Measurements from ENCODE around the gene EZR.

EZR gene

GRCh38 chr6:158735009-158735408 is 84.2 kb downstream of the EZR start:
- H2AFZ ChIP-seq (ENCODE audit: low read depth, low read length), result no peak overlapping the region

GRCh38 chr6:158730541-158730907 is 88.6 kb downstream of the EZR start:
- H3K27me3 ChIP-seq (ENCODE audit: low read depth, low read length), result no peaks in the 10 kb centered on the region
- H3K4me3 ChIP-seq (ENCODE audit: low read length), result no peak overlapping the region
- no peaks in the 10 kb centered on the region for H3K79me2 ChIP-seq (ENCODE audit: low read length)
- H3K9me3 ChIP-seq (ENCODE audit: insufficient read depth, low read length), result no peaks in the 10 kb centered on the region
- no peaks in the 10 kb centered on the region for H3K36me3 ChIP-seq (replicated peaks; ENCODE audit: low read depth, low read length)
- no peak overlapping the region for H3K9ac ChIP-seq (ENCODE audit: low read length)
- H2AFZ ChIP-seq (ENCODE audit: low read depth, low read length), result no peak overlapping the region
- H3K4me2 ChIP-seq (ENCODE audit: low read length), result no peak overlapping the region
- no peaks in the 10 kb centered on the region for H4K20me1 ChIP-seq (ENCODE audit: insufficient read depth, low read length)
- H3K4me1 ChIP-seq (ENCODE audit: low read length), result no peaks in the 10 kb centered on the region
- H3K27ac ChIP-seq (ENCODE audit: low read length), result no peak overlapping the region
- TF ChIP-seq CTCF (IDR thresholded peaks at IDR 0.05; ENCODE audit: low read depth, low read length) (no peak), EZH2phosphoT487 (IDR thresholded peaks at IDR 0.05; ENCODE audit: low read depth) (no peak)

More at GRCh38 chr6:158735009-158735408, 84.2 kb downstream of the EZR start:
- no peaks in the 10 kb centered on the region for H3K9me3 ChIP-seq (ENCODE audit: insufficient read depth, low read length)
- no peak overlapping the region for H3K4me2 ChIP-seq (ENCODE audit: low read length)
- H4K20me1 ChIP-seq (ENCODE audit: insufficient read depth, low read length), result no peaks in the 10 kb centered on the region
- H3K9ac ChIP-seq (ENCODE audit: low read length), result no peak overlapping the region
- H3K27me3 ChIP-seq (ENCODE audit: low read depth, low read length), result no peaks in the 10 kb centered on the region
- H3K4me3 ChIP-seq (ENCODE audit: low read length), result no peak overlapping the region
- TF ChIP-seq CTCF (IDR thresholded peaks at IDR 0.05; ENCODE audit: low read depth, low read length) (no peak), EZH2phosphoT487 (IDR thresholded peaks at IDR 0.05; ENCODE audit: low read depth) (no peak)
- H3K4me1 ChIP-seq (ENCODE audit: low read length), result no peaks in the 10 kb centered on the region
- H3K36me3 ChIP-seq (replicated peaks; ENCODE audit: low read depth, low read length), result no peaks in the 10 kb centered on the region
- H3K27ac ChIP-seq (ENCODE audit: low read length), result no peak overlapping the region
- no peaks in the 10 kb centered on the region for H3K79me2 ChIP-seq (ENCODE audit: low read length)

- TF ChIP-seq EZH2phosphoT487 (IDR thresholded peaks at IDR 0.05; ENCODE audit: low read depth), result no peak
- no peaks in the 10 kb centered on the region for H3K9me3 ChIP-seq (ENCODE audit: insufficient read depth, low read length)
- H3K4me2 ChIP-seq (ENCODE audit: low read length), result no peak overlapping the region
- no peaks in the 10 kb centered on the region for H3K4me1 ChIP-seq (ENCODE audit: low read length)
- H3K9ac ChIP-seq (ENCODE audit: low read length), result no peak overlapping the region
- H4K20me1 ChIP-seq (ENCODE audit: insufficient read depth, low read length), result no peaks in the 10 kb centered on the region
- H3K36me3 ChIP-seq (replicated peaks; ENCODE audit: low read depth, low read length), result no peaks in the 10 kb centered on the region
- H3K4me3 ChIP-seq (ENCODE audit: low read length), result no peak overlapping the region
- no peak overlapping the region for H3K27ac ChIP-seq (ENCODE audit: low read length)
- no peaks in the 10 kb centered on the region for H3K27me3 ChIP-seq (ENCODE audit: low read depth, low read length)
- no peak overlapping the region for H2AFZ ChIP-seq (ENCODE audit: low read depth, low read length)
- H3K79me2 ChIP-seq (ENCODE audit: low read length), result no peaks in the 10 kb centered on the region
Measured at GRCh38 chr6:158729906-158730540, 89.1 kb downstream of the EZR start.

GRCh38 chr6:158725704-158726103 is 93.5 kb downstream of the EZR start:
- Histone ChIP-seq H3K27me3 (ENCODE audit: low read depth, low read length) (no peaks in the 10 kb centered on the region), H3K9me3 (ENCODE audit: insufficient read depth, low read length) (no peaks in the 10 kb centered on the region), H2AFZ (ENCODE audit: low read depth, low read length) (no peak overlapping the region), H3K36me3 (replicated peaks; ENCODE audit: low read depth, low read length) (no peaks in the 10 kb centered on the region), H3K4me1 (ENCODE audit: low read length) (peaks cover 5% of the 10 kb centered on the region), H3K9ac (ENCODE audit: low read length) (no peak overlapping the region), H3K4me2 (ENCODE audit: low read length) (no peak overlapping the region), H3K4me3 (ENCODE audit: low read length) (no peak overlapping the region), H4K20me1 (ENCODE audit: insufficient read depth, low read length) (no peaks in the 10 kb centered on the region), H3K27ac (ENCODE audit: low read length) (no peak overlapping the region), H3K79me2 (ENCODE audit: low read length) (no peaks in the 10 kb centered on the region)
- no peak for TF ChIP-seq EZH2phosphoT487 (IDR thresholded peaks at IDR 0.05; ENCODE audit: low read depth)

GRCh38 chr6:158722176-158722729 is 96.9 kb downstream of the EZR start:
- no peak for TF ChIP-seq CTCF (IDR thresholded peaks at IDR 0.05; ENCODE audit: low read depth, low read length)
- no peak for TF ChIP-seq EZH2phosphoT487 (IDR thresholded peaks at IDR 0.05; ENCODE audit: low read depth)
- H2AFZ ChIP-seq (ENCODE audit: low read depth, low read length), result no peak overlapping the region
- H3K27ac ChIP-seq (ENCODE audit: low read length), result no peak overlapping the region
- H3K9me3 ChIP-seq (ENCODE audit: insufficient read depth, low read length), result no peaks in the 10 kb centered on the region
- no peak overlapping the region for H3K4me2 ChIP-seq (ENCODE audit: low read length)
- no peak overlapping the region for H3K9ac ChIP-seq (ENCODE audit: low read length)
- no peaks in the 10 kb centered on the region for H4K20me1 ChIP-seq (ENCODE audit: insufficient read depth, low read length)
- H3K79me2 ChIP-seq (ENCODE audit: low read length), result no peaks in the 10 kb centered on the region
- peaks cover 30% of the 10 kb centered on the region for H3K4me1 ChIP-seq (ENCODE audit: low read length)
- H3K4me3 ChIP-seq (ENCODE audit: low read length), result no peak overlapping the region
- peaks cover 3% of the 10 kb centered on the region; the same call in 1 of the 2 replicates for H3K27me3 ChIP-seq (ENCODE audit: low read depth, low read length)
- no peaks in the 10 kb centered on the region for H3K36me3 ChIP-seq (replicated peaks; ENCODE audit: low read depth, low read length)

Data from OCI-LY3 (cell line).